NCI-H460 (cell line): Measurements from ENCODE around the gene CDC42EP4. TPM values are rescaled to one million over a fixed set of nuclear protein-coding genes. Genes with fewer than 3 reads are reported as not detected.
A peak's percentile ranks its signal among the peaks of the same experiment; 100 is the strongest.
"Not testable (repeated sequence)": the region's sequence is repeated elsewhere in the genome, so short reads cannot be mapped to it uniquely, and the experiment has no call there.

ENCODE experiments used
- DNase-seq: peaks from one replicate; pipeline ENCODE4 v3.0.0-alpha.2; 2016; ENCODE audit warnings: low read depth; ENCODE audit errors: extremely low read depth
- total RNA-seq: library from RNA; depleted of rRNA; stranded (reverse); fragments of >200 nt; shearing (Covaris generic); gene quantifications from 2 replicates; pipeline ENCODE4 v1.2.3, GENCODE V29; 2014

The CDC42EP4 gene
- total RNA-seq, 1 experiment from 2014 or later: 49.3 TPM

DNA sequence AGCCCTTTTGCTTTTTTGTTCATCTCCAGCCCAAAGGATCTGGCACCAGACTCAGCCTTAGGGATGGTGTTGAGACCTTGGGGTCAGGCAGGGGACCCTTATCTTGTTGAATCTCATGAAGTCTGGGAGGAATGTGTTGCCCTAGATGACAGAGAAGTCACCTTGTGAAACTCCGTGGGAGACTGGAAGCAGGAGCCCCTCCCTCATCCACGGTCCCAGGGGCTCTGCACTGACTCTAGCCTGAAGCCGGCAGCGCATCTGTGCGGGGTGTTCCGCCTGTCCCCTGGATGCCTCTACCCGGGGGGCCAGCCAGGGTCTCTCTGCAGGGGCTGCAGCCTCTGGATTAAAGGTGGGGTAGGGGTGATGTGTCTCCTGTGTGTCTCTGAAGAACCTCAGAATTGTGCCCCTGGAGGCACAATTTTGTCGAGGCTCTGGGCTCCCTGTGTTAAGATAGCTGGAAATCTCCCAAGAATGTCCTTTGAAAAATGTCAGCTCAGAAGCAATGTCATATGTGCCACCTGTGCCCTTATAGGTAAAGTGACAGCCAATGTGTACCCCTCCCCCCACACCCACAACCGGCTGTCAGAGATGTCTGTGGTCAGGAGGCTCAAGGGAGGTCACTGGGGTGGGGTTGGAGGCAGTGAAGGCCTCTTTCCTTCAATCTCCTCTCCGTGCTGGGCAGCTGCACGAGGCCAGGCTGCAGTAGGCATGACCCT lies 32.1 kb upstream of the CDC42EP4 start:
- DNase-seq: no peak

DNA sequence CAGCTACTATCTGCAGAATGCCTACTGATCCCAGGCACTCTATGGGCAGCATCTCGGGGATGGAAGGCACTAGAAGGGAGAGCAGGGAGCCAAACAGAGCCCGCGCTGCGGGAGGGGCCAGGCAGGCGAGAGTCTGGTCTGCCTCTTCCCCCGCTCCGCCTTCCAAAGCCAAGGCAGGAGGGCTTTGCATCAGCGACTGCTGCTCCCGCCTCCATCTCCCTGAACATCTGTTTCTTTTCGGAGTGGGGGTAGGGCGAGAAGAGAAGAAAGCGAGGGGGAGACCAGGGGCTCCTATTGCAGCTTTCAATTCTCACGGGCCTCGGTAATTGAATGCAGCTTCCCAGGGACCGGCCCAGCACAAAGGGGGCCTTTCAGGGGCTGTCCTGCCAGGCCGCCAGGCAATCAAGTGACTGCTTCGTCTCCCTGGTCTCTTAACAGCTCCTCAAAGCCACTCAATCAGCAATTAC lies 31.4 kb upstream of the CDC42EP4 start:
- no peak for DNase-seq

DNA sequence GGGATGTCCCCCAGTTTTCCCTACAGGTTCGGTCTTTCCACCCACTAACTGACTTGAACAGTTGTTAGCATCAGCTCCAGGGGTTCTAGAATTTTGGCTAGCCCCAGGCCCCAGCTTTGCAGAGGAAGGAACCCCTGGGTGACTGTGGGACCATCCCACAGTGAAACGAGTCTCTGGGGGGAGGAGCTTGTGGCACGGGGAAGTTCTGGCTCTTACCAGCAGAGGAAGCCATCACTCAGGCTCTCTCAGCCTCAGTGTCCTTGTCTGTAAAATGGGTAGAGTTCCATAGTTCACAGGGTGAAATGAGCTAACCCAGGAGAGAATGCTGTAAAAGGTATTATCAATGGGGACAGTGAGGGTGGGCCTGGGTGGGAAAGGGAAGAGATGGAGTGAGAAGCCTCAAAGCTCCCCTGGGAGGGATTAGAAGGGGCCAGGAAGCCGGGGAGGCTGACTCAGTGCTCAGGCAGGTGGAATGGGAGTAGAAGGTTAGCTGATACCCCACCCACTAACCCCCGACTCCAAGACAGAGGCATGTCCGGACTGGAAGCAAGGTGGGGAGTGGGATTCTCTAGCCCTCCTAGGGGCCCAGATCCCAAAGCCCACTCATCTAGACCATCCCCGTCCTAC lies 30.9 kb upstream of the CDC42EP4 start:
- DNase-seq: no peak

DNA sequence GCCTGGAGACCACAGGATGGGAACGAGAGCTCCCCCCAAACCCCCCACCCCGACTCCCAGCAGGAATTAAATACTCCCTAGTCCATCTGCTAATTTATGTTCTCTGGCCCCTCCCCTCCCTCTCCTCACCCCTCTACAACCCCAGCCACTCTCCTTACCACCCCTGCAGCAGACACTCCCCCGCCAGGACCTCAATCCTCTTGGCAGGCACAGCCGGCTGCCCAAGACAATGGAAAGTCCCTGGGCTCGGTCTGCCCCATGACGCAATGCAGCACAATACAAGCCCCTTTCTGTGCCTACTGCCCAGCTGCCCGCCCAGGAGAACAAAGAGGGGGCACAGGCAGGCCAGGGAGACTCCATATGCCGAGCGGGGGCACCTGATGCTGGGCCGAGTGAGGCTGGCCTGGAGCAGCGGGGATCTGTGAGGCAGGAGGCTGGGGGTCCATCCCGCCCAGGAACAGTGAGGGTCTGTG lies 30.3 kb upstream of the CDC42EP4 start:
- DNase-seq: no peak

DNA sequence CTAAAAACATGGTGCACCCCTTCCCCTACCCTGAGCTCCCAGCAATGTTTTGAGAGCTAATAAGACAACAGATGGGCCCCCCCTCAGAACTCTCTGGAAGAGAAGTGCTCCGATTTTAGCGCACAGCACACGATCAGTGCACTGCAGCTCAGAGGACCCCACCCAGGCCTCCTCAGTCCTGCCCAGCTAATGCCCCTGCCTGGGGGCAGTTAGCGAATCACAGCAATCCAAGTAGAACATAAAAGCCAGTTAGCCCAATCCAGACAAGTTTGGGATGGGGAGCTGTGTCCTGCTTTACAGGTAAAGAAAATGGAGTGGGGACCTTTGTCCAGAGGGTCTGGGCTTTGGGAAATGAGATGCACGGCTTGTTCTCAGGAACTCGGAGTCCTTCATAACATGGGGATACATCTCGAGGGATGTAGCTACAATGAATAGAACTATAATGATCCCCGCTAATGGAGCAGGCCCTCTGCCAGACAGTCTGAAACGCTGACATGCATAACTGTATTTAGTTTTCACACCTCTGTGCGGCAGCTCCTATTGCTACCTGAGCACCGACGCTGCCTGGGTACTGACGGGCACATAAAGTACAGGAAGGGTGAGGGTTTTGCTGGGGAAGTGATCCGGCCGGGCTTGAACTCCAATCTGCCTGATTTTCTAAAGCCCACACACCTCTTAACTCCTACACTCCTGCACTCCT lies 29.7 kb upstream of the CDC42EP4 start:
- no peak for DNase-seq

DNA sequence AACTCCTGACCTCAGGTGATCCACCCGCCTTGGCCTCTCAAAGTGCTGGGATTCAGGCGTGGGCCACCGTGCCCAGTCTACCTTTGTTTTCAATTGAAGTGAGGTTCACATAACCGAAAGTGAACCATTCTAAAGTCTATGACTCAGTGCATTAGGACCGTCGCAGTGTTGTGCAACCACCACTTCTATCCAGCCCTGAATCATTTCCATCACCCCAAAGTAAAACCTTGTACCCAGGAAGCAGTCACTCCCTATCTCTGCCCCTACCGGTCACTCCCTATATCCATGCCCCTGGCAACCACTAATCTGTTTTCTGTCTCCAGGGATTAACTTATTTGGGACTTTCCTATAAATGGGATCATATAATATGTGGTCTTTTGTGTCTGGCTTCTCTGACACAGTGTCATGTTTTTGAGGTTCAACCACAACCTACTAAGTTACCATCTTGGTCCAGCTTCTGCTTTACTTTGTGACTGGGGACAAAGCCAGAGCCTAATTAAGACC lies 28.3 kb upstream of the CDC42EP4 start:
- DNase-seq: peak; percentile 80

DNA sequence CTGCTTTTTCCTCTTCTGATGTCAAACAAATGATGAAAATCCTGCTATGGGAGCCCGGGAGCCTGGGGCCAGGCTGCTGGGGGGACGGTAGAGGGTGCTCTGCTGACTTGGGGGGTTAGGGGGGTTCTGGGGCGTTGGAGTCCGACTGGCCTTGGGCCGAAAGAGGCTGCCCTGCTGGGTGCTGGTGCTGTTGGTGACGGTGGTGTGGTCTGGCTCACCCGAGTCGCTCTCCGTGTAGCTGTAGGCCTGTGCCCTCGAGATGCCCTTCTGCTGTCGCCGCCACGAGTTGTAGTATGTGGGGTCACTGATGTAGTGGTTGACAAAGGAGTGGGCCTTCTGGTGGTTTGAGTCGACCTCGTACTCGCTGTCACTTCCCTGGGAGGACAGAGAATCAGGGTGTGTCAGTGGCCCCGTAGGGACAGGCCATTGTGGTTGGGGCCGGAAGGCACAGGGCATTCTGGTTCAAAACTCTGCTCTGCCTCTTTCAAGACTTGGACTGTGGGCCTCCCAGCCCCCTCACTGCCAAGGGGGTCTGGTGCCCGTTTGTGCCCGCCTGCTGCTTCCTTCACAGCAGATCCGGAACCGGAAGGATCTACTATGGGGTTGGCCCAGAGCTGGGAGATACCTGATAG lies 26.9 kb upstream of the CDC42EP4 start:
- DNase-seq: no peak

DNA sequence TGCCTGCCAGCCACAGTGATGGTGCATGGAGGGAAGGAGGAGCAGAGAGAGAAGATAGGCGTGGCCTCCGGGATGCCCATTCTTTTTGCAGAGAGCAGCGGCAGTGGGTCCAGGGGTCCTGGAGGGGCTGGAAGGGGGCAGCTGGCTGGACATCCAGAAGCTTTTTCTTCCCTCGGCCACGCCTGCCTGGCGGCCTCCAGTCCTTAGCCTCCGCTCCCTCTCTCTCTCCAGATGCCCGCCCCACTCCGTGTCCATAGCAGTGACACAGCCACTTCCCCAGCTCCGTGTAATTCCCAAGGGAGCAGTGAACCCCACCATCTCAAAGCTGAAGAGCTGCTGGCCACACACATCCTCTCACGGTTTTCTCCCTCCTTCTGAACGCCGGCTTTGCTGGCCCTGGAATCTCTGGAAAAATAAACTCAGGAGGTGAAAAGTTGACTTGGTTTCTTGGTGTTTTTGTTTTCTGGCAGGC lies 26.3 kb upstream of the CDC42EP4 start:
- DNase-seq: no peak

DNA sequence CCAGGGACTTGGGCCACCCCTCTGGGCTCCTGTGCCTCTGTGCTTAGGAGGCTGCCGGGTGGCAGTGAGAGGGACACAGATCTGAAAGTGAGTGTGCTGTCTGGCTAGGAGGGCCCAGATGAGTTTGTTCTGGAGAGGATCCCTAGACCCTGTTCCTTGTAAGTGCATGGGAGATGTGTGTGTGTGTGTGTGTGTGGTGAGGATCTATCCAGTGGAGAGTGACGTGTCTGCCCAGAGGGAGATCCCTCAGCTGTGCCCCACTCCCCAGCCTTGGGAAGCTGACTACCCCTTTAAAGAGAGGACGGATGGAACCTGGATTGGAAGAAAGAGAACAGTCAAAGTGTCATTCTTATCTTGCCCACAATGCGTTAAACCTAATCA lies 25.5 kb upstream of the CDC42EP4 start:
- DNase-seq: no peak

DNA sequence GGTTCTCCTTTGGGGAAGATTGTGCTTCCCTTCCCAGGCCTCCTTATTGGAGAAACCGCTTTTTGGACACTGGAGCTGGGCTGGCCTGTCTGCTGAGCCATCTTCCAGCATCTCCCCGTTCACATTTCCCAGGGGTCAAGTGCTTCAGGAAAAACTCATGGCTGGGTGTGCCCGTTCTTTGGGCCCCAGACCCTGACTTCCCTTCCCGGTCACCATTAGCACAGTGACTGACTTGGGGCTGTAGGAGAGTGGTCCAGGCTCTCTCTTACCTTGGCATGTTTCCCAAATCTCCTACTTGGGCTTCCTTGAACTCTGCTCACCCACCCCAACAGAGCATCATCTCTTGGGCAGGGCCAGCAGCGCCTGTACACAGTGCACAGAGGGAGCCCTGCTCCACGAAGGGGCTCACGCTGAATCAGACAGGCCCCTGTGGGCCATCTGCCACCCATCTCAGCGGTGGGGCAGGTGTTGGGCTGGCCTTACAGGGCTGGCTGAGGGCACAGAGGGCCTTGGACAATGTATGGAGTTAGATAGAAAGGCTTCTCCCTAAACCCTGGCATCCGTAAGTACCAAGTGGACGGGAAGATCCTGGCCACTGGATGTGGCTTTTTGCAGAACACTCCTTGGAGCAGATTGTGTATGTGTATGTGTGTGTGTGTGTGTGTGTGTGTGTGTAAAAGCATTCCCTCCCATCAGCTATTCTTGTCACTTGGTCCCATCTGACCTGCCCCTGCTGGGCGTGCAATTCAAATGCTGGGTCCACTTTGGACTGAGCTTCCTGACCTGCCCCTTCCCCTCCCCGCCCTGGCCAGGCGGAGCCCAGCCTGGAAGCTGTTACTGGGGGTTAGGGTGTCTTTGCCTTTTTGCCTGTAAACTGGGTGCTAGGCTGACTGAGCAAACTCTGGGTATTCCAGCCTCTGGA lies 24.9 kb upstream of the CDC42EP4 start:
- no peak for DNase-seq

DNA sequence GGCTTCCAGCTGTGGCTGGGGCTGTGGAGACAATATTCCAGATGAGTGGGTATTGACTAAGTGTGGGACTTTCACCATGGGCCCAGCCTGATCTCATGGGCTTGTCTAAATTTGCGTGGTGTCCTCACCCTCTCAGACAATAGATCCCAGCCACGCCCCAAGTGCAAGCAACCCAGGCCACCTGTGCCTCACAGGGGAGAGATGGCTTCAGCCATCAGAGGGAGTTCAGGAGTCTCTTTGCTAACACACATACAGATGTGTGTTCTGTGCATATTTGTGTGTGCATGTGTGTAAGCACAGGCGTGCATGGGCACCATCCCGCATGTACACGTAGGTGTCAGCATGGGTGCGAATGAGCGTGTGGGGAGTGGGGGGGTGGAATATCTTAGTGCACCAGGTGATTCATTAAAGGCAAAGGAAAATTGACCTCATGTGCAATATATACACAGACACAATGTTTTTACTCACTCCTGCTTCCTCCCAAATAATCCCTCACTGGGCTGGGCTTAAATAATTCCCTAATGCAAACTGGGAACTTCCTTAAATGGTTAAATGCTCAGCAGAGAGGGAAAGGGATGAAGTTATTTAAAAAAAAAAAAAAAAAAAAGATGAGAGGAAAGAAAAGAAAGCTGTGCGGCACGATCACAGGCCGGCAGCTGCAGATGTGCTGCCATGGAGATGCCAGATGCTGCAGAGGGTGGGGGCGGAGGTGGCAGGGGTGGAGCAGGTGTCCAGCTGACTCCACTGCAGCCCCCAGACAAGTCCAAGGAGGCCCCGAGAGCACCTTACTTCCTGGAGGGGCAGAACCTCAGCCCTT lies 24.0 kb upstream of the CDC42EP4 start:
- DNase-seq: no peak

DNA sequence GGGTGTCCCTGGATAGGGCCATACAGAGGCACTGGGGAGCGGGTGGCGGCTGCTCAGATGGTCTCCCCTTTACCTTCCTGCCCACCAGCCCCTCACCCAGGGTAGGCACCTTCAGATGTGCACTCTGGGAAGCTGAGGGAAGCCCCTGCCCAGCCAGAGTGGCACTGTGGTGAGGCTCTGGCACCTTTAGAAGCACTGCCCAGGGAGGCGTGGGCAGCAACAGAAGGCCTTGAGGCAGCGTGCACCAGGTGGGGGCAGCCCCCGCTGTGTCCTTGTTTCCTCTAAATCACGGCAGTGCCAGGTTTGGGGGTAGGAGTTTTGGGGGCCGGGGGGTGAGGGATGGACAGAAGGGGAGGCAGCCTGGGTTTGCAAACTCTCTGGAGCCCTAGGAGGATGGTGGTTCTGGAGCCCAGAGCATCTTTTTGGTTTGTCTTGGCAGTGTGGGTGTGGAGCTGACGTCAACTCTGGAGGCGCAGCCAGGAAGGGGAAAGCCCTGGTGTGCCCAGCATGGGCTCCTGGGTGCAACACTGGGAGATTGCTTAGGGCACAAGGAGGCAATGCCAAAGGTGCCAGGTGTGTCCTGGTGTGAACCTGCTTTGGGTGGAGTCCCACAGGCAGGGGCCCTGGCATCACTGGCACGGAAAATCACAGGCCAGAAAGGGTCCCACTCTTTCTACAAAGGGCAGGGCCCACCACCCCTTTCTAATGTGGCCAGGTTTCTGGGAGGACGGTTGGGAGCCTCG lies 23.1 kb upstream of the CDC42EP4 start:
- no peak for DNase-seq

DNA sequence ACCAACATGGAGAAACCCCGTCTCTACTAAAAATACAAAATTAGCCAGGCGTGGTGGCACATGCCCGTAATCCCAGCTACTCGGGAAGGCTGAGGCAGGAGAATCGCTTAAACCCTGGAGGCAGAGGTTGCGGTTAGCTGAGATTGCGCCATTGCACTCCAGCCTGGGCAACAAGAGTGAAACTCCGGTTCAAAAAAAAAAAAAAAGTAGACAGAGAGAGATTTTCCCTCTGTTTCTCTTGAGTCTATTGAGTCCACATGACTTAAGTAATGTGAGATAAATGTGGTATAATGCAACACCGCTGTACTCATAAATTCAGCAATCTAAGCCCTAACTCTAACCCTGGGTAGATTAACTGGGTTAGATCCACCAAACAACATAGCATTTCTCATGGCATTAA lies 21.6 kb upstream of the CDC42EP4 start:
- not testable (repeated sequence) for DNase-seq

DNA sequence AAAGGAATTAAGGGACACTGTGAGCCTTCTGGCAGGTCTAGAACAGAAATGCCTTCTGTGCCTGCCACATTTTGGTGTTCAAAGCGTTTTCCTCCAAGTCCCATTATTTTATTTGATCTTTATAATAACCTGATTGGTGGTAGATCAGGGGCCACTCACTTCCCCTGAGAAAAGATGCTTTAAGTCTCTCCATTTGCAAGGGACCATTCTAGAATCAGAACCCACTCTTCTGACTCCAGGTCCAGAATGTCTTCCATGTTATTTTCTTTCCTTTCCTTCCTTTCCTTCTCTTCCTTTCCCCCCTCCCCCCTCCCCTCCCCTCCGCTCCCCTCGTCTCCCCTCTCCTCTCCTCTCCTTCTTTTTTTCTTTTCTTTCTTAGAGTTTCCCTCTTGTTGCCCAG lies 19.3 kb upstream of the CDC42EP4 start:
- DNase-seq: no peak

DNA sequence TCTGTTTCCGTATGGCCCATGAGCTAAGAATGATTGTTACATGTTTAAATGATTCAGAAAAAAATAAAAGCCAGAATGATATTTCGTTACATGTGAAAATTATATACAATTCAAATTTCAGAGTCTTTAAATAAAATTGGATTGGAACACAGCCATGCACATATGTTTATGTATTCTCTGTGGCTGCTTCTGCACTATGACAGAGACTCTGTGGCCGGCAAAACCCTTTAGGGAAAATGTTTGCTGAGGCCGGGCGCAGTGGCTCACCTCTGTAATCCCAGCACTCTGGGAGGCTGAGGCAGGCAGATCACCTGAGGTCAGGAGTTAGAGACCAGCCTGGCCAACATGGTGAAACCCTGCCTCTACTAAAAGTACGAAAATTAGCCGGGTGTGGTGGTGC lies 15.9 kb upstream of the CDC42EP4 start:
- no peak for DNase-seq

DNA sequence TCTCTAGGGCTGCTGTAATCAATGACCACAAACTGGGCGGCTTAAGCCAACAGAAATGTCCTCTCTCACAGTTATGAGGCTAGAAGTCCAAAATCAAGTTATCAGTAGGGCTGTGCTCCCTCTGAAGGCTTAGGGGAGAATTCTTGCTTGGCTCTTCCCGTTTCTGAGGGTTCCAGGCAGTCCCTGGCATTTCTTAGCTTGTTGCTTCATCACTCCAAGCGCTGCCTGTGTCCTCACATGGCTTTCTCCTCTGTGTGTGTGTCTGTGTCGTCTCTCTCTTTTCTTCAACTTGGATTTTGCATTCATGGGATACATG lies 13.7 kb upstream of the CDC42EP4 start:
- no peak for DNase-seq

DNA sequence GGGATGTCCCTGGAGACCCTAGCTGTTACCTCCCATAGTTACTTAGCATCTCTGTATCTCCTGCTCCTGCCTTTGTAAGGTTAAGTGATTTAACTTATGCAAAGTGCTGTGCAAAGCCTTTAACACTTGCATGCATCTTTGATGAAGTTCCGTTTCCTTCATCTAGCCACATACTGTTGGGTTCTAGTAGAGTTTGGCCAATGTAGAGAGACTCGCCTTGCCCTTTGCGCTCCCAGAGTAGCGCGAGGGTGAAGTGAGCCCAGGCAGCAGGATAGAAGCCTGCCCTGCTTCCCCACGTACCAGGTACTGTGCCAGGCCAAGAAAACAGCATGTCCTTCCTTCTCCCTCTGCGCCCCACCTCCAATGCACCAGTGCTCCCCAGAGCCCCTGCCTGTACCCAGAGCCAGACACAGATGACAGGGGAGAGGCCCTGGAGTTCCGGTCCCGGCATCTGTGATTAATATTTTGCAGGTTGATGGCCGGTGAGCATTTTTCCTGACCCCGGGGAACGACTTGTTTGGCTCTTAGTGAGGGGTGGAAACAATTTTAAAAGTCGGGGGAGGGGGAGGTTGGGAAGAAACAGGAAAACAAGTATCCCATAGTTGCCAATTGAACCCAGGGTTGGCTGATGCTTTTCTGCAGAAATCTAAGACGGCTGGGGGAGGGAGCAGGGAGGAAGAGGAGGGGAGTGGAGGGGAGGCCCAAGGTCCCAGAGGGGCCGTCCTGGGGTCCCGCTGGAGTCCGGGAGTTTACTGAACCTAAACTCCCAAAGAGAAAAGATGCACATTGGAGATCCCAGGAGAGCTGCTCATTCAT lies 13.1 kb upstream of the CDC42EP4 start:
- no peak for DNase-seq

DNA sequence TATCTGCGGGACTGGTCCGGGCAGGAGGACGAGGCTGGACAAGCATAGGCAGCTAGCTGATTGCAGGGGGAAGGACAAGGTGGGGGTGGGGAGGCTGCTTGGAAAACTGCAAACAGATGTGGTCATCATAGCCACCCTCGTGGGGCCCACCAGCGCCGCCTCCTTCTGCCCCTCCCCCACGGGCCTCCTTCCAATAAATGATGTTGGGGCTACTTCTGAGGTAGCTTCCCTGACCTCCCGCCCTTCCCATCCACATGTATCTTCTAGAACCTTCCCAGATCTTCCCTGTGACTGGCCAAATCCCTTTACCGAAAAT lies 12.3 kb upstream of the CDC42EP4 start:
- DNase-seq: no peak
